Mucosa of stomach (tissue), 1 donor: ENCODE data around the gene CCDC187.

ENCODE experiments used
- H3K27me3 ChIP-seq: one replicate; pipeline ENCODE4 v1.7.0; 2013; ENCODE audit warnings: mild to moderate bottlenecking, low read length; ENCODE audit not compliant: control insufficient read depth, insufficient read depth
- H3K36me3 ChIP-seq: one replicate; pipeline ENCODE4 v1.7.0; 2013; ENCODE audit warnings: low read length; ENCODE audit not compliant: control insufficient read depth, insufficient read depth
- H3K4me1 ChIP-seq: one replicate; pipeline ENCODE4 v1.7.0; 2013; ENCODE audit warnings: mild to moderate bottlenecking, low read length; ENCODE audit not compliant: control insufficient read depth, insufficient read depth
- H3K4me3 ChIP-seq: one replicate; pipeline ENCODE4 v1.7.0; 2013; ENCODE audit warnings: low read length
- H3K9ac ChIP-seq: one replicate; pipeline ENCODE4 v1.7.0; 2013; ENCODE audit warnings: mild to moderate bottlenecking, low read length, moderate library complexity
- H3K9me3 ChIP-seq: one replicate; pipeline ENCODE4 v1.7.0; 2013; ENCODE audit warnings: mild to moderate bottlenecking, low read length, moderate library complexity; ENCODE audit not compliant: control insufficient read depth
- donor health status: Pancreatic carcinoma.

CCDC187 gene

DNA sequence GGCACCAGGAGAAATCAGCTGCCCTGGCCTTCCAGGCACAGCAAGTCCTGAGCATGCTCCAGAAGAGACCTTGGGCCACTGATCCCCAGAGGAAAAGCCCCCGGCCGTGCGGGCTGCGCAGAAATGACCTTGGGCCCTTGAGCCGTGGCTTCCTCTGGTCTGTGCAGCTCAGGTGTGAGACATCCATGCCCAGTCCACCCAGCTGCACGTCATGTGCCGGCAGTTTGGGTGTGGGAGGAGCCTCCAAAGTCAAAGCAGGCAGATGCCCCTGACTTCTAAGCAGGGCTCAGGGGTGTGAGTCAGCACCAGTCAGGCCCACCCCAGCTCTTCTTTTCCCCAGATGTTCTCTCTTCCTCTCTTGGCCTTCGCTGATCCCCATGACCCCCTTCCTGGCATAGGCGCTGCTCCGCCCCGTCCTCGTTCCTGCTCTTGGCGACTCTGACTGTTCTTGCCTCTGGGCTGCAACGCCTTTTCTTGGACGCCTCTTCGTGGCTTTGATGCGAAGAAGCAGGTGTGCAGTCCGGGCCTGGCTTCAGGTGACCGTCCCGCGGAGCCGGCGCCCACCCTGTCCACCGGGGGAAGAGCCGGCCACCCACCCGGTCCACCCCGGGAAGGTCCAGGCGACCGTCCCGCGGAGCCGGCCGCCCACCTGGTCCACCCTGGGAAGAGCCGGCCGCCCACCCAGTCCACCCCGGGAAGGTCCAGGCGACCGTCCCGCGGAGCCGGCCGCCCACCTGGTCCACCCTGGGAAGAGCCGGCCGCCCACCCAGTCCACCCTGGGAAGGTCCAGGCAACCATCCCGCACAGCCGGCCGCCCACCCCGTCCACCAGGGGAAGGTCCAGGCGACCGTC lies 52.4 kb downstream of the CCDC187 start:
- no peaks in the 10 kb centered on the region for H3K4me1 ChIP-seq
- H3K9ac ChIP-seq = no peak overlapping the region
- H3K36me3 ChIP-seq = no peaks in the 10 kb centered on the region
- no peak overlapping the region for H3K4me3 ChIP-seq
- H3K9me3 ChIP-seq = no peaks in the 10 kb centered on the region
- peaks cover 15% of the 10 kb centered on the region for H3K27me3 ChIP-seq

DNA sequence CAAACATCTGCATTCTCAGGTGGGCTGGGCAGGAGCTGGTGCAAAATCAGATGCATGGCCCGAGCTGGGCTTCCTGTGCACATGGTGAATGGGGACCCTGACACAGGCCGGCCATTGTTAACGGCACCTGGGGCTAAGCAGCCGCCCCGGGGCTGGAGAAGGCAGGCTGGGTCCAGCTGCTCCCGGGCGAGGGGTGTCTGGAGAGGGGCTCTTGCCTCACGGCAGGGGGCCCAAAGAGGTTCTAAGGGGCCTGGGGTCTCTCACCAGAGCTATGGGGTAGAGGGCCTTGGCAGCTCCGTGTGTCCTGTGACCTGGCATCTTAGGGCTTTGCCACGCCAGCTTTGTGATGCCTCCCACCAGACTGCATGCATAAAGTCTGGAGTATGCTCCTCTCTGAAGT lies 53.2 kb downstream of the CCDC187 start:
- no peaks in the 10 kb centered on the region for H3K36me3 ChIP-seq
- H3K4me1 ChIP-seq = no peaks in the 10 kb centered on the region
- no peak overlapping the region for H3K4me3 ChIP-seq
- peaks cover 7% of the 10 kb centered on the region for H3K27me3 ChIP-seq
- H3K9ac ChIP-seq = no peak overlapping the region
- H3K9me3 ChIP-seq = no peaks in the 10 kb centered on the region

DNA sequence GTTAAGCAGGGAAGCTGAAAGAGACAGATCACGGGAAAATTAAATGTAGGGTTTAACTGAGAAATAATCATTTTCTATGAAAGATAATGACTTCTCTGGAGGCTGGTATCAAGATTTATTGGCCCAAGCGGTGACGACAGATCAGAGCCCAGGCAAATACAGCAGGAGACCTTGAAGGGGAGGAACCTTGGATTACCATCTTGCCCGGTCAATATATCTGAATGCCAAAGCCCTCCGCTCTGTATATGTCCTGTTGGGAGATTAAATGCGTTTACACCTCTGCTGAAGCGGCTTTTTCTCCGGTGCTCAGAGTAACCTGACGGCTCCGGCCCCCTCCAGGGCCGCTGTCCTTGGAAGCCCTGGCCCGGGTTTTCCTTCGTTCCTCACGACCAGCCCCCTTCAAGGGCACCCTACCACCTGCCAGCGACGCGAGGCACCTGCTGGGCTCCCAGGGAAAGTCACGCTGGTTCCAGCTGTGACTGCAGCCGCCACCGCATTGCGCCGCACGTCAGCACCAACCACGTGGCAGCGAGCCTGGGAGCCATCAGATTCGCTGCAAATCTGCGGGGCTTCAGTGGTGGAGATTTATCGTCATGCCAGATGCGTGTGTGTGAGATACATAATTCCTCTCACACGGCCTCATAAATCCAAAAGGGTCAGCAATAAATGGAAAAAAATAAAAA lies 53.9 kb downstream of the CCDC187 start:
- Histone ChIP-seq H3K9ac (no peak overlapping the region), H3K36me3 (no peaks in the 10 kb centered on the region), H3K9me3 (no peaks in the 10 kb centered on the region), H3K4me1 (peaks cover 1% of the 10 kb centered on the region), H3K27me3 (peaks cover 2% of the 10 kb centered on the region), H3K4me3 (no peak overlapping the region)

DNA sequence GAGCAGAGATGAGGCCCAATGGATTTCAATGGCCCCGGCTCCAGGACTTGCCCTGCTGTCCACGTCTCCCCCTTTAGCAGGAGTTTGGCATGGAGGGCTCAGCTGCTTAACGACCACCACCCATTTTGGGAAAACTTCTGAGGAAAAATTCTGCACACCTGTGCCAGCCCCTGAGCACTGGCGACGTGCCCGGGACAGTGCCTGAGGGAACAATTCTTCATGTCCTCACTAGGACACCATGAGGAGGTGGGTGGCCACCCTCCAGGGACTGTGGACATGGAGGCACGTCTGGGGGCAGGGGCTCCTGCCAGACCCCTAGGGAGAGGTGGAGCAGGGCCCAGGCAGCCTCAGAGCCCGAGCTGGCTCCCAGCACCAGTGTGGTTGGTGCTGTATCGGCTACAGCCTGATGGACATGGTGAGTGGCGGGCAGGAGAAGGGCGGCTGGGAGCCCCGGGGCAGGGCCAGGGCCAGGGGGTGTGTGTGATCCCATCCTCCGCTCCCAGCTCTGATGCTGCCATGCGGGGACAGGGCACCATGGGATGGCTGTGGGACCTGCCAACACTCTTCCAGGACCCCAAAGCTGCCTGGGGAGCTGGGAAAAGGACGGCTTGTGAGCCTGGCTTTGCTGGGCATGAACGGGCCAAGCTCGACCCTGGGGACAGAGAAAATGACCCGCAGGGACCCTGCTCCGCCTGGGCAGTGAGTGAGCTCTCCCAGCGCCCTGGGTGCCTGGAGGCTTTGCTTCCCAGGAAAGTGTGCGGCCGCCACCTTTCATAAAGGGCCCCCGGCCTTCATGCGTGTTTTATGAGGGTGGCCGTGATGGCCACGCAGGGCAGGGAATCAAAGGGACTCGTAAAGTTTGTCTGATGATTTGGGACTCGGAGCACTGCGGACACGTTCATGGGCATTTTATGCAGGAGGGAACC lies 54.7 kb downstream of the CCDC187 start:
- Histone ChIP-seq H3K4me3 (no peak overlapping the region), H3K36me3 (no peaks in the 10 kb centered on the region), H3K27me3 (no peaks in the 10 kb centered on the region), H3K9ac (no peak overlapping the region), H3K9me3 (no peaks in the 10 kb centered on the region), H3K4me1 (peaks cover 8% of the 10 kb centered on the region)

DNA sequence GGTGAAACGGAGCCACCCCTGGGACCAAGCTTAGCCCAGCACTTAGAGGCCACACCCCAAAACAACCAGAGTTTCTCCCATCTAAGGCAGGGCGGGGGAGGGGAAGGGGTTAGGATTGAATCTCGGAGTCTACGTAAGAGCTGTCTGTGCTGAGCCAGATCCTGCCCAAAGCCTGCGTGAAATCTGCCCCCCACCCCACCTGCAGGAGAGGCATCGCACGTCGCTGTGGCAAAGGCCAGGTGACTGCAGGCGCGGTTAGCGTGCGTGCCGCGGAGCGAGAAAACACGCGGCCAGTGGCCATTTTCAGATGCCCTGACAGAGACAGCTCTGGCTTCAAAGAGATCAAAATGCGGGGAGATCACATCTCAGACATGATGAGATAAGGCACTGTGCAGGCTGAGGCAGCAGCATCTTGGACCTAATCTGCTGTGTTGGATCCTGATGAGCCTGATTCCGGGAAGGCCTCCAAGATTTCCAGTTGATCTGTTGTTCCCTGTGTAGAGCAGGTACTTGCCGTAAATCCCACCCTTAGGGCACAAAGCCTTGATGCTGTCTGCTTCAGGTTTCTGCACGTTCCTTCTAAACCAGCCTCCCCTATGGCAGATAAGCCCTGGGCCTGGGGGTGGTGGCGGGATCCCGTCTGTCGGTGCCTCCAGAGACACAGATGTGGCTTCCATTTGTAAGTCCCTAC lies 55.8 kb downstream of the CCDC187 start:
- no peaks in the 10 kb centered on the region for H3K27me3 ChIP-seq

DNA sequence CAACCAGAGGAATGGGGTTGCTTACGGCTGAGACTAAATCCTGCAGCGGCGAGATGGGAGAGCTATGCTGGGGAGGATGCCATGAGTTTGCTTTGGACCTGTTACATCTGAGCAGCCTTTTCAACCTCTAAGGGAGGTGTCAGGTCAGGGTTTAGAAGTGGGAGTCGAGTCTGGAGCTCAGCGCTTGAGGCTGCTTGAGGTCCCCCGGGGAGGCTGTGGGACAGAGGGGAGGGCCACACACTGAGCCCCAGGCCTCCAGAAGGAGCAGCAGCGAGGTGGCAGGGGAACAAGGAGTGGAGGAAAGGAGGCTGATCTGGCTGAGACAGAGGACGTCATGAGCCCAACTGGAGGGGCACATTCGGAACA lies 56.4 kb downstream of the CCDC187 start:
- Histone ChIP-seq H3K9me3 (no peaks in the 10 kb centered on the region), H3K27me3 (no peaks in the 10 kb centered on the region), H3K4me1 (peaks cover 8% of the 10 kb centered on the region), H3K9ac (no peak overlapping the region), H3K4me3 (no peak overlapping the region), H3K36me3 (no peaks in the 10 kb centered on the region)

More for the DNA sequence above, 55.8 kb downstream of the CCDC187 start:
- no peak overlapping the region for H3K4me3 ChIP-seq
- H3K9ac ChIP-seq = no peak overlapping the region
- H3K4me1 ChIP-seq = peaks cover 8% of the 10 kb centered on the region
- H3K9me3 ChIP-seq = no peaks in the 10 kb centered on the region
- no peaks in the 10 kb centered on the region for H3K36me3 ChIP-seq

DNA sequence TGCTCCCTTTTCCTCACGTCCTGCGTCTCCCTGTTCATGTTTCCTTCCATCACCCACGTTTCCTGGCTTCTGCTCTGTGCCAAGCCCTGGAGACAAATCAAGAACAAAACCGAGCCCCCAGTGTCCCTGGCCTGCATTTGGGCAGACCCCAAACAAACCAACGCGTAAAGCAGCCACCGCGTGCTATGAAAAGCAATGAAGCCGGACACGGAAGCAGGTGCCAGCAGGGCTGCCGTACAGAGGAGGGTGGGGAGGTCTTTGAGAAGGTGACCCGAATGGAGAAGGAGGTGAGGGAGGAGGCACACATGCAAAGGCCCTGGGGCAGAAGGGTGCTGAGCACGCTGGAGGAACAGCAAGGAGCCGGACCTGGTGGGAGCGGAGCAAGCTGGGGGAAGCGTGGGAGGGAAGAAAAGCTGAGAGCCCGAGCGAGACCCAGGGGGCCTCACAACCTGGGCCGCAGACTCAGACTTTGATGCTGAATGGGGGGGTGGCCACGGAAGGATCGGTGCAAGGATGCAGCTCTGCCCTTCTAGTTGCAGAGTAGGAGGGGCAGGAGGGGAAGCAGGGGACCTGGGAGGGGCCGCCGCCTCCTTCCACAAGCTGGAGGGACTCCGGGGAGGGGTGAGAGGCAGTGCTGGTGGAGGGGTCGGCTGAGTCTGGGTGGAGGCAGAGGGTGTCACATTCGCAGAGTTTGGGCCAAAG lies 56.9 kb downstream of the CCDC187 start:
- no peaks in the 10 kb centered on the region for H3K36me3 ChIP-seq
- H3K9me3 ChIP-seq = no peaks in the 10 kb centered on the region
- H3K4me3 ChIP-seq = no peak overlapping the region
- H3K4me1 ChIP-seq = peaks cover 9% of the 10 kb centered on the region
- no peak overlapping the region for H3K9ac ChIP-seq
- no peaks in the 10 kb centered on the region for H3K27me3 ChIP-seq

DNA sequence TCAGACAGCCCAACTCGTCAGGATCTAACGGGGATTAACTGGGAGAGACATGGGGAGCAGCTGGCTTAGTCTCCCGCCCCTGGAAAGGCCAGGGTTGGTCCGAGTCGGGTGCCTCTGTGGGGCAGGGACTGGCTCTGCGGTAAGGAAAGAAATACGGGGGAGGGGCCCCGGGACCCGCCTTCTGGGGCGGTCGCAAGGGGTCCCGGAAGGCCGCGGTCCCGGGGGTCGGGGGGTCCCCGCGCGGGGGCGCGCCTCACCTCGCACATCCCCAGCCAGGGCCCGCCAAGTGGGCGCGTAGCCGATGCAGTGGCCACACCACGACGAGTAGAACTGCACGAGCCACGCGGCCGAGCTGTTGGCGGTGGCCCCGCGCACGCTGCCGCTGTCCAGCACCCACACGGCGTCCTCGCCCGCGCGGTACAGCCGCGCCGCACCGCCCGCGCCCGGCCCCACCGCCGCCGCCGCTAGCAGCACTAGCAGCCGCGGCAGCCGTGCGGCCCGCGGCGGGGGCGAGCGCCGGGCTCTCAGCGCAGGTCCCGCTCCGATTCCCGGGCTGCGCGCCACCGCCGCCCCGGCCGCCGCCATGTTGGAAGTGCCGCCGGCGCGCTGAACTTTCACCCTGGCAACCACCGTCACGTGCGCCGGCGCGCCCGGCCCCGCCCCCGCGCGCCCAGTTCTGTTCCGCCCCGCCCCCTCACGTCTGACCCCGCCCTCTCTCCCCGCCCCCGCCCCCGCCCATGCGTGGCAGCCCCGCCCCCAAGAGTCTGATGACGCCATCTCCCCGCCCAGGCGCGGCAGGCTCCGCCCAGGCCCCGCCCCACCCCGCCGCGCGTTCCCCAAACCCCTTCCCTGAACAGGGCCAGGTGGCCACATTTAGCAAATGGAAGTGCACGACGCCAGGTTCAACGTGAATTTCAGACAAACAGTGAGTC lies 58.4 kb downstream of the CCDC187 start, which contains the start of gene QSOX2:
QSOX2 (minus strand) TSS at position 594 of the 932 bp plus-strand sequence; CDS start at position 585, 9 bp downstream.
- no peaks in the 10 kb centered on the region for H3K27me3 ChIP-seq
- H3K4me3 ChIP-seq = peak within 1 kb of the TSS; percentile 78
- H3K9ac ChIP-seq = peak within 1 kb of the TSS; percentile 53
- H3K9me3 ChIP-seq = no peaks in the 10 kb centered on the region
- H3K36me3 ChIP-seq = no peaks in the 10 kb centered on the region
- peaks cover 15% of the 10 kb centered on the region for H3K4me1 ChIP-seq

DNA sequence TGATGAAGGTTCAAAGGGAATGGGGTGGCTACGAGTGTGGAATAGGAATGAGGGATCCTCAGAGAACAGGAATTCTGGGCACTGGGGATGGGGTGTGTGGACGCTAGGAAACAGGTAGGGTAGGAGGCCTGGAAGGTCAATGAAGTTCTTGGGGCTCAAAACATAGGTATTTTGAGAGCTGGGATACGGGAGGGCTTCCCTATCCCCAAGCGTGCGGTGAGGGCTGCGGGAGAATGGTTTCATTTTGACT lies 59.0 kb downstream of the CCDC187 start:
- Histone ChIP-seq H3K9ac (peak overlapping the region; percentile 53), H3K36me3 (no peaks in the 10 kb centered on the region), H3K4me1 (peaks cover 17% of the 10 kb centered on the region), H3K4me3 (peak overlapping the region; percentile 78), H3K27me3 (no peaks in the 10 kb centered on the region), H3K9me3 (no peaks in the 10 kb centered on the region)

DNA sequence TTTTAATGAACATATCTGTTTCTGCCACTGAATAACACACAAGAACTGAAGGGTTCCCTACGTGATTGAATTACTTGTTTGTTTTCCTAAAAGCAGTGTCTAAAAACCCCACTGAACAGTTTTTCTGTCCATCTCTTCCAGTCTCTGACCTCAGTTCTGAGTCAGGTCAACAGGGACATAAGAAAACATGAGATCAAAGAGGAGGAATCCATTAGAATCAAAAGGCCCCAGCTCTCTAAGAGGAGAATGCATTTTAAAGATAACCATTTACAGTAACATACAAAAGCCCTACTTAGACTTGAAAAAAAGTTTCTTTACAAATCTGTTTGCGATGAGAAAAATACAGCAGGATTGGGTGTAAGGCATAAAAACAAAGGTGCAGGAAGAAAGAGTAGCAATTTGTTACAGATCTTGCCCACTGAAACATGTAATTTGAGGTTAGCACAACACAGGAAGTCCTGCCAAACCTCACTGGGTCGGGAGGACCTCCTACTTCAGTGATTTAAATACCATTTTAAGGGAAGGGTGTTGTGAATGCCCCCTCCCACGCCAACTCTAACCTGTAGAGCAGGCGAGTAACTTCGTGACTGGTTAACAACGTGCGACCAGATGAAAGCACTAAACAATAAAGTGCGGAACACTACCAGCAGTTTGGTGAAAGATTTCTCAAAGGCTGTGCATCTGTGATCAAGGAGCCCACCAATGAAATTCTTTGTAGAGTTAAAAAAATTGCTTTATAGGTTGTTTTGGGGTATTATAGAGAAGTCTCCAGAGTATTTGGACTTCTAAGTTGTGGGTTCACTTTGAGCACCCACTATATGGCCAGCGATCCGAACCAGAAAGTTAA lies 59.5 kb downstream of the CCDC187 start:
- Histone ChIP-seq H3K9ac (peak overlapping the region; percentile 53), H3K36me3 (no peaks in the 10 kb centered on the region), H3K4me1 (peaks cover 22% of the 10 kb centered on the region), H3K4me3 (peak overlapping the region; percentile 78), H3K9me3 (no peaks in the 10 kb centered on the region), H3K27me3 (no peaks in the 10 kb centered on the region)
